Endothelial cell of umbilical vein (primary cell): ENCODE results near the gene KANK3.

ENCODE experiments used
- CTCF ChIP-seq, 2 donors: IDR thresholded peaks; 1 replicate in 1 of 2; 2 replicates in 1 of 2; pipeline ENCODE4 v1.5.1; 2011; ENCODE audit warnings: low read length in 2 of 2, mild to moderate bottlenecking in 2 of 2, moderate library complexity in 2 of 2, control low read depth in 1 of 2, inconsistent platforms in 1 of 2, low read depth in 1 of 2; ENCODE audit not compliant: insufficient read depth in 1 of 2; ENCODE audit errors: extremely low read depth in 1 of 2
- EZH2 ChIP-seq: IDR thresholded peaks from 2 replicates; pipeline ENCODE4 v1.6.1; 2012; ENCODE audit warnings: borderline replicate concordance, low read depth, mild to moderate bottlenecking, moderate library complexity, low read length, inconsistent platforms; ENCODE audit not compliant: severe bottlenecking
- FOS ChIP-seq: IDR thresholded peaks from 2 replicates; pipeline ENCODE4 v1.6.1; 2011; ENCODE audit warnings: mild to moderate bottlenecking, low read length, moderate library complexity, borderline replicate concordance; ENCODE audit not compliant: insufficient read depth
- JUN ChIP-seq: IDR thresholded peaks from 2 replicates; pipeline ENCODE4 v1.6.1; 2011; ENCODE audit warnings: borderline replicate concordance, low read depth; ENCODE audit not compliant: insufficient read length, insufficient read depth
- MAX ChIP-seq: IDR thresholded peaks from 2 replicates; pipeline ENCODE4 v1.6.1; 2011; ENCODE audit not compliant: insufficient read depth, insufficient read length
- POLR2A ChIP-seq: IDR thresholded peaks from 2 replicates; pipeline ENCODE4 v1.6.1; 2012; ENCODE audit warnings: low read depth, mild to moderate bottlenecking, control low read depth, low read length
- POLR2AphosphoS5 ChIP-seq: IDR thresholded peaks from 2 replicates; pipeline ENCODE4 v1.6.1; 2012; ENCODE audit warnings: low read depth, mild to moderate bottlenecking, control low read depth, low read length, moderate library complexity; ENCODE audit not compliant: insufficient read depth

- TF ChIP-seq CTCF (IDR thresholded peaks at IDR 0.05; ENCODE audit: extremely low read depth in 1 of 2, insufficient read depth in 1 of 2, low read depth in 1 of 2, low read length in 2 of 2), result no peak
- no peak for TF ChIP-seq POLR2A
- no peak for TF ChIP-seq FOS
- TF ChIP-seq POLR2AphosphoS5, result no peak
- no peak for TF ChIP-seq EZH2
- TF ChIP-seq MAX, result no peak
- TF ChIP-seq JUN, result no peak
These were observed 23.9 kb upstream of the KANK3 start for GRCh38 chr19:8366961-8367326.
